ENCODE data around the gene RASL12.
"Not testable (repeated sequence)": the region's sequence is repeated elsewhere in the genome, so short reads cannot be mapped to it uniquely, and the experiment has no call there.

Gene RASL12

GRCh38 chr15:65086680-65087111 is 18.9 kb upstream of the RASL12 start:
- FAIRE-seq: no peak
- DNase-seq (ENCODE audit: insufficient read length, low spot score): no peak
- no peak for TF ChIP-seq POLR2A (IDR thresholded peaks at IDR 0.05; ENCODE audit: low read depth, low read length)

- DNase-seq (ENCODE audit: insufficient read length, low spot score): no peak
- no peak for TF ChIP-seq POLR2A (IDR thresholded peaks at IDR 0.05; ENCODE audit: low read depth, low read length)
- no peak for FAIRE-seq
Observed at GRCh38 chr15:65085990-65086679, 18.3 kb upstream of the RASL12 start.

GRCh38 chr15:65085207-65085753 is 17.5 kb upstream of the RASL12 start:
- no peak for DNase-seq (ENCODE audit: insufficient read length, low spot score)
- FAIRE-seq: no peak
- TF ChIP-seq POLR2A (IDR thresholded peaks at IDR 0.05; ENCODE audit: low read depth, low read length): no peak

GRCh38 chr15:65084500-65085206 is 16.9 kb upstream of the RASL12 start:
- FAIRE-seq (no peak), DNase-seq (ENCODE audit: insufficient read length, low spot score) (no peak)
- TF ChIP-seq POLR2A (IDR thresholded peaks at IDR 0.05; ENCODE audit: low read depth, low read length): no peak

- FAIRE-seq (no peak), DNase-seq (ENCODE audit: insufficient read length, low spot score) (no peak)
- no peak for TF ChIP-seq POLR2A (IDR thresholded peaks at IDR 0.05; ENCODE audit: low read depth, low read length)
Observed at GRCh38 chr15:65083262-65083701, 15.5 kb upstream of the RASL12 start.

GRCh38 chr15:65082303-65082953 is 14.6 kb upstream of the RASL12 start:
- FAIRE-seq (no peak), DNase-seq (ENCODE audit: insufficient read length, low spot score) (no peak)
- no peak for TF ChIP-seq POLR2A (IDR thresholded peaks at IDR 0.05; ENCODE audit: low read depth, low read length)

- FAIRE-seq (no peak), DNase-seq (ENCODE audit: insufficient read length, low spot score) (no peak)
- TF ChIP-seq POLR2A (IDR thresholded peaks at IDR 0.05; ENCODE audit: low read depth, low read length): no peak
Observed at GRCh38 chr15:65081758-65082157, 14.0 kb upstream of the RASL12 start.

GRCh38 chr15:65081270-65081669 is 13.5 kb upstream of the RASL12 start:
- DNase-seq (ENCODE audit: insufficient read length, low spot score) (no peak), FAIRE-seq (no peak)
- no peak for TF ChIP-seq POLR2A (IDR thresholded peaks at IDR 0.05; ENCODE audit: low read depth, low read length)

- FAIRE-seq (no peak), DNase-seq (ENCODE audit: insufficient read length, low spot score) (no peak)
- no peak for TF ChIP-seq POLR2A (IDR thresholded peaks at IDR 0.05; ENCODE audit: low read depth, low read length)
Observed at GRCh38 chr15:65079580-65079979, 11.8 kb upstream of the RASL12 start.

GRCh38 chr15:65077981-65078352 is 10.2 kb upstream of the RASL12 start:
- FAIRE-seq (no peak), DNase-seq (ENCODE audit: insufficient read length, low spot score) (no peak)
- no peak for TF ChIP-seq POLR2A (IDR thresholded peaks at IDR 0.05; ENCODE audit: low read depth, low read length)

- no peak for DNase-seq (ENCODE audit: insufficient read length, low spot score)
- no peak for TF ChIP-seq POLR2A (IDR thresholded peaks at IDR 0.05; ENCODE audit: low read depth, low read length)
- FAIRE-seq: no peak
Observed at GRCh38 chr15:65077291-65077980, 9.6 kb upstream of the RASL12 start.

- no peak for DNase-seq (ENCODE audit: insufficient read length, low spot score)
- no peak for FAIRE-seq
- TF ChIP-seq POLR2A (IDR thresholded peaks at IDR 0.05; ENCODE audit: low read depth, low read length): no peak
Observed at GRCh38 chr15:65076486-65077290, 8.9 kb upstream of the RASL12 start, which contains the start of gene KBTBD13. Gene KBTBD13, plus strand, starts transcription at chr15:65076746. Its CDS starts 70 bp downstream, at chr15:65076816.

GRCh38 chr15:65075607-65076395 is 8.0 kb upstream of the RASL12 start:
- DNase-seq (ENCODE audit: insufficient read length, low spot score); FAIRE-seq: not testable (repeated sequence)

GRCh38 chr15:65074946-65075345 is 7.2 kb upstream of the RASL12 start:
- FAIRE-seq; DNase-seq (ENCODE audit: insufficient read length, low spot score): not testable (repeated sequence)

All from H54 (cell line).